ENCODE results near the gene PSME3IP1. TPM values are rescaled to one million over a fixed set of nuclear protein-coding genes. Genes with fewer than 3 reads are reported as not detected.

PSME3IP1 gene
- total and polyA plus RNA-seq, 2 donors from 2014 or later, result 79.1 to 84.6 TPM

DNA sequence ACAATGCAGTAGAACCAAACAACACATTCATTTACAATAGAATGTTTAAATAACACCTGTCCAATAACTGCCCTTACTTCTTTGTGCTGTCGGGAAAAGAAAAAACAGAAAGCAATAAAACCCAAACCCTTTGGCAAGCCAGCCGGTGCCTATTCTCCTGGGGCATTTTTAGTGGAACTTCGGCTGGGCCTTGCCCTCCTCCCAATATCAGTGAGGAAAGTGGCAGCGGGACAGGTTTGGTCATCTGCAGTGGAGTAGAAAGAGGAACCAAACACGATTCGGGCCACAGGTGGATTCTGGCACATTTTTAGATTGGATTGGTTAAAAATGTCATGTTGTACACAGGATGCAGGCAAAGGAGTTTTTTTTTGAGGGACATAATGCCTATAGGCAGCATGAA lies 32.0 kb downstream of the PSME3IP1 start:
- TF ChIP-seq, protein P1, sequence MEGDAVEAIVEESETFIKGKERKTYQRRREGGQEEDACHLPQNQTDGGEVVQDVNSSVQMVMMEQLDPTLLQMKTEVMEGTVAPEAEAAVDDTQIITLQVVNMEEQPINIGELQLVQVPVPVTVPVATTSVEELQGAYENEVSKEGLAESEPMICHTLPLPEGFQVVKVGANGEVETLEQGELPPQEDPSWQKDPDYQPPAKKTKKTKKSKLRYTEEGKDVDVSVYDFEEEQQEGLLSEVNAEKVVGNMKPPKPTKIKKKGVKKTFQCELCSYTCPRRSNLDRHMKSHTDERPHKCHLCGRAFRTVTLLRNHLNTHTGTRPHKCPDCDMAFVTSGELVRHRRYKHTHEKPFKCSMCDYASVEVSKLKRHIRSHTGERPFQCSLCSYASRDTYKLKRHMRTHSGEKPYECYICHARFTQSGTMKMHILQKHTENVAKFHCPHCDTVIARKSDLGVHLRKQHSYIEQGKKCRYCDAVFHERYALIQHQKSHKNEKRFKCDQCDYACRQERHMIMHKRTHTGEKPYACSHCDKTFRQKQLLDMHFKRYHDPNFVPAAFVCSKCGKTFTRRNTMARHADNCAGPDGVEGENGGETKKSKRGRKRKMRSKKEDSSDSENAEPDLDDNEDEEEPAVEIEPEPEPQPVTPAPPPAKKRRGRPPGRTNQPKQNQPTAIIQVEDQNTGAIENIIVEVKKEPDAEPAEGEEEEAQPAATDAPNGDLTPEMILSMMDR (IDR thresholded peaks at IDR 0.05; ENCODE audit: borderline replicate concordance, extremely low read depth, insufficient read depth), result no peak
- no peak overlapping the region for H3K9ac ChIP-seq (ENCODE audit: low read length in 3 of 3)
- no peak overlapping the region for H3K27ac ChIP-seq (ENCODE audit: low read depth in 2 of 2, low read length in 2 of 2)
- H3K27me3 ChIP-seq (ENCODE audit: control insufficient read depth, insufficient read depth, low read length), result no peaks in the 10 kb centered on the region
- intact Hi-C loops (cut with DNase I), result no loop called here
- FAIRE-seq, result no peak
- DNase-seq, result no peak
- H3K4me3 ChIP-seq (ENCODE audit: low read length in 3 of 3), result no peak overlapping the region
- no peaks in the 10 kb centered on the region for H3K9me3 ChIP-seq (ENCODE audit: control insufficient read depth in 2 of 3, insufficient read depth in 1 of 3, low read length in 3 of 3)
- H3K36me3 ChIP-seq (ENCODE audit: control insufficient read depth in 2 of 3, insufficient read depth in 3 of 3, low read length in 3 of 3), result peaks cover 9 to 38% (median 24%) of the 10 kb centered on the region in 3 donors
- peaks cover 0 to 10% (median 6%) of the 10 kb centered on the region in 3 donors for H3K4me1 ChIP-seq (ENCODE audit: control insufficient read depth in 2 of 3, insufficient read depth in 2 of 3, low read depth in 1 of 3, low read length in 3 of 3)

DNA sequence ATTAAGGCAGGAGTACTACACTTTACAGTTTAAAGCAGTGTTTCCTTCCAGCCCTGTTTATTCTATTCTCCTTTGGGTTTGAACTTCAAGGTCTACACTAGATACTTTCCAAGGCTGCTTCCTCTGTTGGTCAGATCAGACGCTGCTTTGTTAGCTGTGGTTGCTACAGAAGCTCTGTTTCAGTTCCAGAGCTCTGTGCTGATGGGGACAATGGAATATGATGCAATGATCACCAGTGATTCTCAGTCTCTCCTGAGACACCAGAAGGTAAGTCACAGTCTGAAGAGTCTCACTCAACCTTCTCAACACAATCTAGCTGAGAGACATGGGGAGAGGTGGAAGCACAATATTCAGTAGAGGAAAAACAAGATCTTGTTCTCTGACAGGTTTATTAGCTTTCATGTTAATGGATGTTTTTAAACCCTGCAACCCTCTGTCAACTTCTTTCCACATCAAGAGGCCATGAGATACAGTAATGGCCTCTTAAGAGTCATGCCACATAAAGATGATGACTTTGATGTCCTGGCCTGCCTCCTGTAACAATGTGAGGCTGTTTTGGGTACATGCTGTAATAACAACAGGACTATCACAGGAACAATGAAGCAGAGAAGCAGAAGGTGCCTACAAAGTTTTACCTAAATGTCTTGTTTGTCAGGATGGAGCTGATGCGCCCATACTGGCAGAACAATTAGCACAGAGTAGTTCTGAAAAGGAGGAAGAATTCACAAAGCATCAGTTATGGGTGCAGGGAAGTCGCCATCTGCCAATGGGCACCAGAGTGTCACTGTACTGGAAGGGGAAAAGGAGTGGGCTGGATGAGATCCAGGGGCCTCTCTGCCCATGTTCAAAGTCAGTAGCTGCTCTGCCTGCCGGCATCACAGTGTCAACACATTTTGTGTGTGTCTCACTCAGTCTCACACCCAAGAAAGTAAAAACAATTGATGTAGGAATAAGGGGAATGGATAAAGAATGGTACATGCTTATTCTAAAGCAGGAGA lies 33.4 kb downstream of the PSME3IP1 start:
- no peak overlapping the region for H3K27ac ChIP-seq (ENCODE audit: low read depth in 2 of 2, low read length in 2 of 2)
- TF ChIP-seq, protein P1 (IDR thresholded peaks at IDR 0.05; ENCODE audit: borderline replicate concordance, extremely low read depth, insufficient read depth), result no peak
- no peaks in the 10 kb centered on the region for H3K9me3 ChIP-seq (ENCODE audit: control insufficient read depth in 2 of 3, insufficient read depth in 1 of 3, low read length in 3 of 3)
- FAIRE-seq, result no peak
- H3K9ac ChIP-seq (ENCODE audit: low read length in 3 of 3), result no peak overlapping the region
- H3K36me3 ChIP-seq (ENCODE audit: control insufficient read depth in 2 of 3, insufficient read depth in 3 of 3, low read length in 3 of 3), result peaks cover 9 to 38% (median 24%) of the 10 kb centered on the region in 3 donors
- intact Hi-C loops (cut with DNase I), result no loop called here
- H3K27me3 ChIP-seq (ENCODE audit: control insufficient read depth, insufficient read depth, low read length), result no peaks in the 10 kb centered on the region
- H3K4me3 ChIP-seq (ENCODE audit: low read length in 3 of 3), result no peak overlapping the region
- peak in 2 of 5 donors; percentile 59 to 61 for DNase-seq
- peaks cover 0 to 18% (median 15%) of the 10 kb centered on the region in 3 donors for H3K4me1 ChIP-seq (ENCODE audit: control insufficient read depth in 2 of 3, insufficient read depth in 2 of 3, low read depth in 1 of 3, low read length in 3 of 3)

DNA sequence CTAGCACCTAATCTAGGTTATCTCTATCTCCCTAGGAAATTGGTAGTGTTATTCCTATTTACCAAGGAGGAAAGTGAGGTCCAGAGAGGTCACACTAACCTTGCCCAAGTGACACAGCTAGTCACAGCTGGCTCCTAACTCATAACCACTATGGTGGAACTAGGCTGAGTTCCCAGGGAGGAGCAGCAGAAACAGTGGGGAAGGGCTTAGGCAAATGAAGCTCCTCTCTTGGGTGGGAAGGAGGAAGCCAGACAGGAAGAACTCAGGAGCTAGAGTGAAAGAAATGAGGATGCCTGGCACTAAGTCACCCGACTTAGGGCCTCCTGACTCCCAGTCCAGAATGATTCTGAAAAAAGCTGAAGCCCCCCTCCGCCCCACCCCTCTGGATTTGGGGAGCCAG lies 34.5 kb downstream of the PSME3IP1 start:
- intact Hi-C loops (cut with DNase I), result no loop called here
- no peaks in the 10 kb centered on the region for H3K27me3 ChIP-seq (ENCODE audit: control insufficient read depth, insufficient read depth, low read length)
- peaks cover 0 to 25% (median 22%) of the 10 kb centered on the region in 3 donors for H3K4me1 ChIP-seq (ENCODE audit: control insufficient read depth in 2 of 3, insufficient read depth in 2 of 3, low read depth in 1 of 3, low read length in 3 of 3)
- TF ChIP-seq, protein P1 (IDR thresholded peaks at IDR 0.05; ENCODE audit: borderline replicate concordance, extremely low read depth, insufficient read depth), result no peak
- peak overlapping the region in 1 of 2 donors; percentile 2 for H3K27ac ChIP-seq (ENCODE audit: low read depth in 2 of 2, low read length in 2 of 2)
- peaks cover 9 to 37% (median 21%) of the 10 kb centered on the region in 3 donors for H3K36me3 ChIP-seq (ENCODE audit: control insufficient read depth in 2 of 3, insufficient read depth in 3 of 3, low read length in 3 of 3)
- no peak for DNase-seq
- no peak overlapping the region for H3K9ac ChIP-seq (ENCODE audit: low read length in 3 of 3)
- no peak overlapping the region for H3K4me3 ChIP-seq (ENCODE audit: low read length in 3 of 3)
- FAIRE-seq, result no peak
- H3K9me3 ChIP-seq (ENCODE audit: control insufficient read depth in 2 of 3, insufficient read depth in 1 of 3, low read length in 3 of 3), result no peaks in the 10 kb centered on the region

Measured in kidney (tissue), 14 donors.